Upper lobe of left lung (tissue), 4 donors: Measurements from ENCODE around the gene TMEM271.

Experiments used
- POLR2A ChIP-seq, 4 donors: fragments of 450-650 bp; IDR thresholded peaks; one replicate each; pipeline ENCODE4 v1.5.1; 2016 to 2017; ENCODE audit warnings: antibody characterized with exemption in 4 of 4, mild to moderate bottlenecking in 2 of 4
- POLR2AphosphoS5 ChIP-seq, 2 donors: sonication (generic); formaldehyde crosslinking; IDR thresholded peaks; one replicate each; pipeline ENCODE4 v1.5.1; 2017; ENCODE audit warnings: antibody characterized with exemption in 2 of 2
- TF ChIP-seq, protein P1 (sequence below), 6 experiments: fragments of 450-650 bp in 4 of 6; fragments of 200-600 bp in 2 of 6; sonication (generic) in 2 of 6; IDR thresholded peaks; one replicate each; pipeline ENCODE4 v1.5.1; 2016 to 2019; ENCODE audit warnings: antibody characterized with exemption in 6 of 6

DNA sequence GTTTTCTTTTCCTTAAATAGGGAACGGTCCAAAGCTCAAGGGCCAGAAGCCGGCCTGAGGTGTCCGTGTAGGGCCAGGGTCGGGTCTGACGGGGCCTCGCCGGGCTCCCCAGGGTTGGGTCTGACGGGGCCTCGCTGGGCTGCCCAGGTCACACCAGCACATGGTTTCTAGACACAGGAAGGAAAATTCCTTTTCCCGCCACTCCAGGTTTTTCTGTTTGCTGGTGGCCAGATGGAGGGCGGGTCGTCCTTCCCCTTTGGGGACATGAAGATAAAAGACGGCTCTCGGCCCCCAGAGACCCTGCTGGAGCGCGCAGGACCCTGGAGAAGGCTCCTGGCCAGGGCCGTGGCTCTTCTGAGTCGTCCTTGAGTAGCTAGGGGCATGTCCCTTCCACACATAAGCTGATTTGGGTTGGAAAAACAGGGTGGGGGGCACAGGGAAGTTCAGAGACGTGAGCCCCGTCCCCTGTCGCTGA, 42.0 kb downstream of the TMEM271 start:
- no peak for TF ChIP-seq POLR2A (IDR thresholded peaks at IDR 0.05)
- TF ChIP-seq, protein P1, sequence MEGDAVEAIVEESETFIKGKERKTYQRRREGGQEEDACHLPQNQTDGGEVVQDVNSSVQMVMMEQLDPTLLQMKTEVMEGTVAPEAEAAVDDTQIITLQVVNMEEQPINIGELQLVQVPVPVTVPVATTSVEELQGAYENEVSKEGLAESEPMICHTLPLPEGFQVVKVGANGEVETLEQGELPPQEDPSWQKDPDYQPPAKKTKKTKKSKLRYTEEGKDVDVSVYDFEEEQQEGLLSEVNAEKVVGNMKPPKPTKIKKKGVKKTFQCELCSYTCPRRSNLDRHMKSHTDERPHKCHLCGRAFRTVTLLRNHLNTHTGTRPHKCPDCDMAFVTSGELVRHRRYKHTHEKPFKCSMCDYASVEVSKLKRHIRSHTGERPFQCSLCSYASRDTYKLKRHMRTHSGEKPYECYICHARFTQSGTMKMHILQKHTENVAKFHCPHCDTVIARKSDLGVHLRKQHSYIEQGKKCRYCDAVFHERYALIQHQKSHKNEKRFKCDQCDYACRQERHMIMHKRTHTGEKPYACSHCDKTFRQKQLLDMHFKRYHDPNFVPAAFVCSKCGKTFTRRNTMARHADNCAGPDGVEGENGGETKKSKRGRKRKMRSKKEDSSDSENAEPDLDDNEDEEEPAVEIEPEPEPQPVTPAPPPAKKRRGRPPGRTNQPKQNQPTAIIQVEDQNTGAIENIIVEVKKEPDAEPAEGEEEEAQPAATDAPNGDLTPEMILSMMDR (IDR thresholded peaks at IDR 0.05): no peak
- no peak for TF ChIP-seq POLR2AphosphoS5 (IDR thresholded peaks at IDR 0.05)
